Measurements from ENCODE around the gene GLB1L. TPM values are rescaled to one million over a fixed set of nuclear protein-coding genes. Genes with fewer than 3 reads are reported as not detected.
"Not testable (repeated sequence)": the region's sequence is repeated elsewhere in the genome, so short reads cannot be mapped to it uniquely, and the experiment has no call there.

Gene GLB1L
- total and polyA plus RNA-seq, 3 donors from 2014 or later, result 70.9 to 224 (median 109) TPM

DNA sequence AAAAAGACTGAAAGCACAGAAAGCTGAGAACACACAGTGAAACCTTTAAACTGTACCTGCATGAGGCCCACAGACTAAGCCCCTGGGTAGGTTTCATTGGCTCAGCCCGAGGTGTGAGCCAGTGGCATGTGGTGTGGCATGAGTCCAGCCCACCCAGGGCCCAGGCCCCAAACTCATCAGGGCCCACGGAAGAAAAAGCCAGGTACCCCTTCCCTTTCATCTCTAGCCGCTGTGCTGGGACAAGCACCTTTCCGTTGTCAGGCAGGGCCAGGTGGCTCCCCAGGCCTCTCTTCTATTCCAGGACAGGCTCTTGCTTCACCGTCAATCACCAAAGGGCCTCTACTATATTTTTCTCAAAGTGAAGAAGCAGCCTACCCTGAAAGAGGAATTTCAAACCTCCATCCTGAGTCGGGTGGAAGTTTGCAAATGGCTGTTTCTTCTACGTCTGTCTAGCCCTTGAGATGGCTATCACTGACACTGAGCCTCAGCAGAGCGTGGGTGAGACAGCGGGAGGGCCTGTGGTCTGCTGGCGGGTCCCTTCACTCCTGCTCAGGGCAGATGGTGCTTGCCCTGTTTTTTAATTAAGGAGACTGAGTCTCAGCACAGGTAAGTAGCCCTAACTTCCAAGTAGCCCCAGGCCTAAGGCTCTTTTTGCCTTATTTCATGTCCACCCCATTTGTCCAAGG is 42.5 kb upstream of the GLB1L start:
- DNase-seq, result no peak
- 87 to 88% methylated on average over 9 to 10 of the region's 10 CpGs for WGBS, 2 donors
- H3K27ac ChIP-seq, result peak overlapping the region; percentile 6 to 7

GRCh38 chr2:219287116-219287440 is 41.8 kb upstream of the GLB1L start:
- H3K9me3 ChIP-seq; intact Hi-C loops (cut with DNase I; ENCODE audit: low total_unique reads); H3K27me3 ChIP-seq; H3K36me3 ChIP-seq (ENCODE audit: low read depth, missing control alignments); H3K4me3 ChIP-seq; DNase-seq: not testable (repeated sequence)
- WGBS, 2 donors, result 90 to 92% methylated on average over 6 of the region's 6 CpGs
- H3K4me1 ChIP-seq, result peaks cover 22% of the 10 kb centered on the region
- H3K27ac ChIP-seq, result peak overlapping the region; percentile 6 to 58

More for the DNA sequence above, 42.5 kb upstream of the GLB1L start:
- Histone ChIP-seq H3K9me3 (no peaks in the 10 kb centered on the region), H3K4me3 (no peak overlapping the region), H3K36me3 (ENCODE audit: low read depth, missing control alignments) (no peaks in the 10 kb centered on the region), H3K4me1 (peaks cover 22% of the 10 kb centered on the region), H3K27me3 (no peaks in the 10 kb centered on the region)
- intact Hi-C loops (cut with DNase I; ENCODE audit: low total_unique reads), result no loop called here
- TF ChIP-seq, protein P1, sequence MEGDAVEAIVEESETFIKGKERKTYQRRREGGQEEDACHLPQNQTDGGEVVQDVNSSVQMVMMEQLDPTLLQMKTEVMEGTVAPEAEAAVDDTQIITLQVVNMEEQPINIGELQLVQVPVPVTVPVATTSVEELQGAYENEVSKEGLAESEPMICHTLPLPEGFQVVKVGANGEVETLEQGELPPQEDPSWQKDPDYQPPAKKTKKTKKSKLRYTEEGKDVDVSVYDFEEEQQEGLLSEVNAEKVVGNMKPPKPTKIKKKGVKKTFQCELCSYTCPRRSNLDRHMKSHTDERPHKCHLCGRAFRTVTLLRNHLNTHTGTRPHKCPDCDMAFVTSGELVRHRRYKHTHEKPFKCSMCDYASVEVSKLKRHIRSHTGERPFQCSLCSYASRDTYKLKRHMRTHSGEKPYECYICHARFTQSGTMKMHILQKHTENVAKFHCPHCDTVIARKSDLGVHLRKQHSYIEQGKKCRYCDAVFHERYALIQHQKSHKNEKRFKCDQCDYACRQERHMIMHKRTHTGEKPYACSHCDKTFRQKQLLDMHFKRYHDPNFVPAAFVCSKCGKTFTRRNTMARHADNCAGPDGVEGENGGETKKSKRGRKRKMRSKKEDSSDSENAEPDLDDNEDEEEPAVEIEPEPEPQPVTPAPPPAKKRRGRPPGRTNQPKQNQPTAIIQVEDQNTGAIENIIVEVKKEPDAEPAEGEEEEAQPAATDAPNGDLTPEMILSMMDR (IDR thresholded peaks at IDR 0.05), result no peak
- no peak for TF ChIP-seq POLR2A (IDR thresholded peaks at IDR 0.05)

DNA sequence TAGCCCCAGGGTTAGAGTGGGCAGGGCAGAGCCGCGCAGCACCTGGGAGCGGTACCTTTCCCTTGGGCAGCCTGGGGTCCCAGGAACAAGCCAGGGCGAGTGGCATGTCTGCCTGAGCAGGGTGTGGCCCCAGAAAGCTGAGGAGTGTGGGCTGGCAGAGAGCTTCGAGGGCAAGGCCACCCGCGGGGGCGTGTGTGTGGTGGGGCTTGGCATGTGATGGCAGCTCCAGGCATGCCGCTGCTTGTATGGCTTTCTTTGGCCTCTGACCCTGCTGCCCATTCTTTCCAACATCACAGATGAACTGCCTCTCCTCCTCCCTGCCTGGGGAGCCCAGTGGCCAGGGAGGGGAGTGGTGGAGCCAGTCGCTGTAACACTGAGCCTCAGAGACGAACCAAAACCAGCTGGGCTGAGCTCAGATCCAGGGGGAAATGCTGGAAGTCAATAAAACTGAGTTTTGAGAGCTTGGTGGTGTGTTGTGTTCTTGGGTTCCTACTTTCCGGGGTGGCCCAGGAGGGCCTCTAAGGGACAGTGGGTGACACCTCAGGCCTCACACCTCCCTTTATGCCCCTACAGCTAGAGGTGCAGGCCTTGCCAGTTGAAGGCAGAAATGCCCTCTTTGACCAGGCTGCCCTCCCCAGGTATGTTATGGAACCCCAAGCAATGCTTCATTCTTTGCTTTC is 41.3 kb upstream of the GLB1L start:
- Histone ChIP-seq H3K9me3 (no peaks in the 10 kb centered on the region), H3K27ac (peak overlapping the region; percentile 6 to 58), H3K36me3 (ENCODE audit: low read depth, missing control alignments) (no peaks in the 10 kb centered on the region), H3K27me3 (no peaks in the 10 kb centered on the region), H3K4me3 (no peak overlapping the region), H3K4me1 (peaks cover 22% of the 10 kb centered on the region)
- intact Hi-C loops (cut with DNase I; ENCODE audit: low total_unique reads), result no loop called here
- peak; percentile 64 for DNase-seq
- 63 to 67% methylated on average over 7 to 12 of the region's 12 CpGs for WGBS, 2 donors
- TF ChIP-seq POLR2A (IDR thresholded peaks at IDR 0.05), result no peak
- TF ChIP-seq, protein P1 (IDR thresholded peaks at IDR 0.05), result no peak

DNA sequence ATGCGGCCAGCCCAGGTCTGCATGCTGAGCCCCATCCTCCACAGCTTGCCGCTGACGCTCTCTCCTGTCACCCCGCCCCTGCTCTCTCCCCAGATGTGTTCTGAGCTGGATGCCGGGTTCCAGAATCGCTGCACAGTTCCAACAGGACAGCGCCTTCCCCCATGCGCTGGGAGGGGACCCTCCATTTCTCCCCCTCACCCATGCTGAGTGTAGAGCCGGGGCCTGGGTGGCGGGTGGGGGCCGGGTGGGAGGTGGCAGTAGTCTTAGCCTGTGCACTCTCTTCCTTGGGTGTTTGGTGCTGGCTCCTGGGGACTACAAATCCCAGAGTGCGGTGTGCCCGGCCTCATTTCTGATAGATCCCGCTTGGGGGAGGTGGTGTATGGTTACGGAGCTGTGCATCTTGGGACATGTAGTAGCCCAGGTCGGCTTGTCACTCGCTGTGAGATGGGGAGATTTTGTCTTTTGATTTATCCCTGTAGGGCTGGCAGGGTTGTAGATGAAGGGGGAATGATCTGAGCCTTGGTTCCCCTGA is 40.7 kb upstream of the GLB1L start:
- TF ChIP-seq, protein P1 (IDR thresholded peaks at IDR 0.05), result no peak
- TF ChIP-seq POLR2A (IDR thresholded peaks at IDR 0.05), result no peak
- DNase-seq, result peak; percentile 75
- WGBS, 2 donors, result 79 to 80% methylated on average over 15 to 17 of the region's 17 CpGs
- intact Hi-C loops (cut with DNase I; ENCODE audit: low total_unique reads), result no loop called here
- peaks cover 22% of the 10 kb centered on the region for H3K4me1 ChIP-seq
- no peaks in the 10 kb centered on the region for H3K9me3 ChIP-seq
- H3K27me3 ChIP-seq, result no peaks in the 10 kb centered on the region
- H3K4me3 ChIP-seq, result no peak overlapping the region
- peak overlapping the region; percentile 5 to 58 for H3K27ac ChIP-seq
- H3K36me3 ChIP-seq (ENCODE audit: low read depth, missing control alignments), result no peaks in the 10 kb centered on the region

GRCh38 chr2:219285373-219285735 is 40.1 kb upstream of the GLB1L start:
- Histone ChIP-seq H3K4me1 (peaks cover 25% of the 10 kb centered on the region), H3K4me3 (no peak overlapping the region), H3K27me3 (no peaks in the 10 kb centered on the region), H3K9me3 (no peaks in the 10 kb centered on the region), H3K36me3 (ENCODE audit: low read depth, missing control alignments) (no peaks in the 10 kb centered on the region), H3K27ac (peak overlapping the region in 1 of 2 donors; percentile 5)
- DNase-seq, result no peak
- WGBS, 2 donors, result 85 to 95% methylated on average over 10 to 12 of the region's 12 CpGs
- intact Hi-C loops (cut with DNase I; ENCODE audit: low total_unique reads), result no loop called here
- TF ChIP-seq POLR2A (IDR thresholded peaks at IDR 0.05), result no peak
- TF ChIP-seq, protein P1 (IDR thresholded peaks at IDR 0.05), result no peak

Data from testis (tissue), 3 donors.